ENCODE results near the gene RBM38. TPM values are rescaled to one million over a fixed set of nuclear protein-coding genes. Genes with fewer than 3 reads are reported as not detected.

RBM38 gene
- total RNA-seq, 4 donors from 2014 or later = 9.6 to 15.5 (median 12.8) TPM

GRCh38 chr20:57395111-57395966, 4.1 kb downstream of the RBM38 start:
- H3K4me1 ChIP-seq = peaks cover 4 to 68% (median 54%) of the 10 kb centered on the region in 4 donors
- no peaks in the 10 kb centered on the region for H3K27me3 ChIP-seq
- no peaks in the 10 kb centered on the region for H3K9me3 ChIP-seq
- peak overlapping the region; percentile 7 to 98 (median 61) for H3K27ac ChIP-seq
- no peak for TF ChIP-seq POLR2A (IDR thresholded peaks at IDR 0.05)
- TF ChIP-seq, protein P1, sequence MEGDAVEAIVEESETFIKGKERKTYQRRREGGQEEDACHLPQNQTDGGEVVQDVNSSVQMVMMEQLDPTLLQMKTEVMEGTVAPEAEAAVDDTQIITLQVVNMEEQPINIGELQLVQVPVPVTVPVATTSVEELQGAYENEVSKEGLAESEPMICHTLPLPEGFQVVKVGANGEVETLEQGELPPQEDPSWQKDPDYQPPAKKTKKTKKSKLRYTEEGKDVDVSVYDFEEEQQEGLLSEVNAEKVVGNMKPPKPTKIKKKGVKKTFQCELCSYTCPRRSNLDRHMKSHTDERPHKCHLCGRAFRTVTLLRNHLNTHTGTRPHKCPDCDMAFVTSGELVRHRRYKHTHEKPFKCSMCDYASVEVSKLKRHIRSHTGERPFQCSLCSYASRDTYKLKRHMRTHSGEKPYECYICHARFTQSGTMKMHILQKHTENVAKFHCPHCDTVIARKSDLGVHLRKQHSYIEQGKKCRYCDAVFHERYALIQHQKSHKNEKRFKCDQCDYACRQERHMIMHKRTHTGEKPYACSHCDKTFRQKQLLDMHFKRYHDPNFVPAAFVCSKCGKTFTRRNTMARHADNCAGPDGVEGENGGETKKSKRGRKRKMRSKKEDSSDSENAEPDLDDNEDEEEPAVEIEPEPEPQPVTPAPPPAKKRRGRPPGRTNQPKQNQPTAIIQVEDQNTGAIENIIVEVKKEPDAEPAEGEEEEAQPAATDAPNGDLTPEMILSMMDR (IDR thresholded peaks at IDR 0.05) = no peak
- H3K36me3 ChIP-seq = peaks cover 0 to 16% (median 0%) of the 10 kb centered on the region in 3 donors
- no peak overlapping the region for H3K4me3 ChIP-seq
- DNase-seq = peak in 1 of 3 donors; percentile 48

- peak in 1 of 3 donors; percentile 41 for DNase-seq
- Histone ChIP-seq H3K9me3 (no peaks in the 10 kb centered on the region), H3K27me3 (no peaks in the 10 kb centered on the region), H3K27ac (peak overlapping the region in 3 of 4 donors; percentile 82 to 98 (median 88)), H3K4me1 (peaks cover 4 to 76% (median 60%) of the 10 kb centered on the region in 4 donors), H3K36me3 (peaks cover 0 to 22% (median 0%) of the 10 kb centered on the region in 3 donors), H3K4me3 (no peak overlapping the region)
- TF ChIP-seq, protein P1 (IDR thresholded peaks at IDR 0.05) = no peak
- TF ChIP-seq POLR2A (IDR thresholded peaks at IDR 0.05) = no peak
These were observed 5.2 kb downstream of the RBM38 start for GRCh38 chr20:57396212-57396983.

DNA sequence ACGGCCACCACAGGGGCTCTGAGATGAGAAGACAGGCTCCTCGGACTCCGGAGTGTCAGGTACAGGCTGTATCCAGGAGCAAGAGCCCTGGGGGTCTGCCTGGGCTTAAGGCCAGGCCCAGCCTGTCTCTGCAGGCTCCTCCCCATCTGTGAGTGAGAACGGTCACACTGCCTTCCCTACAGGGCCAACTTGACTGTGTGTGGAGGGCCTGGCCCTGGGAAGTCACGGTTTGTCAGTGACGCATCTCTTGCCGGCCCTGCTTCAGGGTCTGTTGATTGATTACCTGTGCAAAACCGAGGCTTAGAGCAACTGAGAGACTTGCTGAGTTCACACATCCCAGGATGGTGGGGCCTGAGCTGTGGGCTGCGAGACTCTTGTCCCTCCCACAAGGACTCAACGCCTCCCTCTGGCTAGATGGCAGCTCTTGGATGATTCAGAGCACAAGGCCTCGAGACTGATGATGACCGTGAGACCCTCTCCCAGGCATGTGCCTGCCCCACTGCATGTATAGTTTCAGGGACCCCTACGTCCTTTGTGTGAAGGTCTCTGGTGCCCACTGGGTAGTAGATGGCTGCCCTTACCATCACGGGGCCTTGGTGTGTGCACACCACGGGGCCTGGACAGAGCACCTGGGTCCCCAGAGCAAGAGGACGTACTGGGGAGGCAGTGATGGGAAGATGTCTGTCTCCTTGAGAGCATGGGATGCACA, 5.9 kb downstream of the RBM38 start:
- peak overlapping the region in 1 of 4 donors; percentile 26 for H3K4me3 ChIP-seq
- no peaks in the 10 kb centered on the region for H3K27me3 ChIP-seq
- H3K36me3 ChIP-seq = peaks cover 0 to 24% (median 0%) of the 10 kb centered on the region in 3 donors
- TF ChIP-seq, protein P1 (IDR thresholded peaks at IDR 0.05) = no peak
- TF ChIP-seq POLR2A (IDR thresholded peaks at IDR 0.05) = no peak
- DNase-seq = no peak
- no peaks in the 10 kb centered on the region for H3K9me3 ChIP-seq
- H3K4me1 ChIP-seq = peaks cover 4 to 74% (median 64%) of the 10 kb centered on the region in 4 donors
- H3K27ac ChIP-seq = peak overlapping the region; percentile 72 to 98 (median 80)

- H3K4me1 ChIP-seq = peaks cover 4 to 71% (median 62%) of the 10 kb centered on the region in 4 donors
- no peaks in the 10 kb centered on the region for H3K27me3 ChIP-seq
- DNase-seq = peak in 2 of 3 donors; percentile 85 to 88
These were observed 6.5 kb downstream of the RBM38 start for GRCh38 chr20:57397693-57398108.

More at GRCh38 chr20:57397693-57398108, 6.5 kb downstream of the RBM38 start:
- Histone ChIP-seq H3K9me3 (no peaks in the 10 kb centered on the region), H3K36me3 (peaks cover 0 to 30% (median 0%) of the 10 kb centered on the region in 3 donors), H3K27ac (peak overlapping the region; percentile 72 to 98 (median 80)), H3K4me3 (peak overlapping the region in 1 of 4 donors; percentile 26)
- TF ChIP-seq, protein P1 (IDR thresholded peaks at IDR 0.05) = no peak
- TF ChIP-seq POLR2A (IDR thresholded peaks at IDR 0.05) = no peak

Measured in Peyer's patch (tissue), 4 donors.